Gastrocnemius medialis (tissue), 4 donors: ENCODE data around the gene MAN2A1. TPM values are rescaled to one million over a fixed set of nuclear protein-coding genes. Genes with fewer than 3 reads are reported as not detected.

ENCODE experiments used
- ATAC-seq, 2 donors: fragments of 150-250 bp; one replicate each; pipeline ENCODE4 v1.9.1; 2016
- DNase-seq, 2 donors: peaks; one replicate each; pipeline ENCODE4 v3.0.0-alpha.2; 2019
- H3K27ac ChIP-seq, 4 donors: fragments of 200-600 bp; sonication (generic); 1 replicate in 1 of 4; 2 replicates in 3 of 4; pipeline ENCODE4 v1.5.1; 2016 to 2018; ENCODE audit warnings: mild to moderate bottlenecking in 2 of 4, moderate library complexity in 1 of 4
- H3K27me3 ChIP-seq, 3 donors: fragments of 200-600 bp; sonication (generic) in 2 of 3; 1 replicate in 1 of 3; 2 replicates in 2 of 3; pipeline versions ENCODE4 v1.5.1 to v1.6.0; 2016 to 2019; ENCODE audit warnings: mild to moderate bottlenecking in 1 of 3, moderate library complexity in 1 of 3
- H3K36me3 ChIP-seq, 2 donors: fragments of 200-600 bp; sonication (generic) in 1 of 2; one replicate each; pipeline ENCODE4 v1.5.1; 2017 to 2018
- H3K4me1 ChIP-seq, 2 donors: fragments of 200-600 bp; sonication (generic) in 1 of 2; one replicate each; pipeline ENCODE4 v1.5.1; 2016 to 2017; ENCODE audit warnings: mild to moderate bottlenecking in 2 of 2
- H3K4me3 ChIP-seq, 4 donors: fragments of 200-600 bp; sonication (generic) in 3 of 4; 1 replicate in 1 of 4; 2 replicates in 3 of 4; pipeline ENCODE4 v1.5.1; 2016 to 2019; ENCODE audit warnings: mild to moderate bottlenecking in 2 of 4
- H3K9me3 ChIP-seq, 3 donors: fragments of 200-600 bp; sonication (generic) in 2 of 3; 1 replicate in 1 of 3; 2 replicates in 2 of 3; pipeline ENCODE4 v1.5.1; 2016 to 2019
- CTCF ChIP-seq, 5 experiments: fragments of 450-650 bp in 3 of 5; fragments of 200-600 bp in 2 of 5; sonication (generic) in 2 of 5; IDR thresholded peaks in 4 of 5; conservative IDR thresholded peaks in 1 of 5; 1 replicate in 4 of 5; 2 replicates in 1 of 5; pipeline ENCODE4 v1.5.1; 2016 to 2019; ENCODE audit warnings: antibody characterized with exemption in 5 of 5, mild to moderate bottlenecking in 3 of 5, moderate library complexity in 3 of 5
- POLR2A ChIP-seq, 2 donors: fragments of 450-650 bp; IDR thresholded peaks; one replicate each; pipeline ENCODE4 v1.6.1; 2017; ENCODE audit warnings: antibody characterized with exemption in 2 of 2, mild to moderate bottlenecking in 2 of 2, moderate library complexity in 2 of 2
- in situ Hi-C, 4 donors: fragments of 200-750 bp; cut with MboI; loops; one replicate each; pipeline versions ENCODE4 v1.15.0 to v1.8.0; 2017; ENCODE audit warnings: low sequenced_read_pairs in 4 of 4
- intact Hi-C: fragments of 100-400 bp; cut with DNase I; formaldehyde crosslinking; loops from one replicate; pipeline ENCODE4 v1.15.1; 2023; ENCODE audit warnings: low total_unique reads
- total RNA-seq, 4 donors: library from RNA; depleted of rRNA; stranded (reverse); fragments of >200 nt; gene quantifications; one replicate each; pipeline versions ENCODE4 v1.1.0 to v1.2.3, GENCODE V29; 2016

The MAN2A1 gene
- total RNA-seq, 4 donors from 2014 or later = 15.0 to 28.6 (median 19.8) TPM

GRCh38 chr5:109653561-109654239 lies 36.0 kb upstream of the MAN2A1 start:
- no peak for TF ChIP-seq POLR2A (IDR thresholded peaks at IDR 0.05)
- TF ChIP-seq CTCF (IDR thresholded peaks at IDR 0.05 in 4 of 5, conservative IDR thresholded peaks at IDR 0.05 in 1 of 5) = no peak
- H3K36me3 ChIP-seq = no peaks in the 10 kb centered on the region
- intact Hi-C loops = no loop called here
- H3K27me3 ChIP-seq = no peaks in the 10 kb centered on the region
- no peak overlapping the region for H3K27ac ChIP-seq
- no peaks in the 10 kb centered on the region for H3K9me3 ChIP-seq
- H3K4me3 ChIP-seq = no peak overlapping the region
- H3K4me1 ChIP-seq = no peaks in the 10 kb centered on the region
- ATAC-seq (no peak), DNase-seq (no peak)
- in situ Hi-C loops = no loop called here

- H3K4me3 ChIP-seq = no peak overlapping the region
- H3K36me3 ChIP-seq = no peaks in the 10 kb centered on the region
- no peaks in the 10 kb centered on the region for H3K4me1 ChIP-seq
- no peak for DNase-seq
- intact Hi-C loops = no loop called here
- no peak for ATAC-seq
- H3K27me3 ChIP-seq = no peaks in the 10 kb centered on the region
- H3K9me3 ChIP-seq = no peaks in the 10 kb centered on the region
- no peak for TF ChIP-seq CTCF (IDR thresholded peaks at IDR 0.05 in 4 of 5, conservative IDR thresholded peaks at IDR 0.05 in 1 of 5)
- TF ChIP-seq POLR2A (IDR thresholded peaks at IDR 0.05) = no peak
- in situ Hi-C loops = no loop called here
- no peak overlapping the region for H3K27ac ChIP-seq
These were observed 35.3 kb upstream of the MAN2A1 start for GRCh38 chr5:109654455-109654854.

GRCh38 chr5:109655841-109656240 lies 33.9 kb upstream of the MAN2A1 start:
- TF ChIP-seq POLR2A (IDR thresholded peaks at IDR 0.05) (no peak), CTCF (IDR thresholded peaks at IDR 0.05 in 4 of 5, conservative IDR thresholded peaks at IDR 0.05 in 1 of 5) (no peak)
- no peaks in the 10 kb centered on the region for H3K27me3 ChIP-seq
- in situ Hi-C loops (no loop called here), intact Hi-C loops (no loop called here)
- ATAC-seq = no peak
- no peaks in the 10 kb centered on the region for H3K36me3 ChIP-seq
- no peak for DNase-seq
- H3K4me3 ChIP-seq = no peak overlapping the region
- H3K27ac ChIP-seq = no peak overlapping the region
- no peaks in the 10 kb centered on the region for H3K4me1 ChIP-seq
- no peaks in the 10 kb centered on the region for H3K9me3 ChIP-seq

- in situ Hi-C loops (no loop called here), intact Hi-C loops (no loop called here)
- Histone ChIP-seq H3K4me1 (no peaks in the 10 kb centered on the region), H3K9me3 (no peaks in the 10 kb centered on the region), H3K4me3 (no peak overlapping the region), H3K27ac (no peak overlapping the region), H3K27me3 (no peaks in the 10 kb centered on the region), H3K36me3 (no peaks in the 10 kb centered on the region)
- DNase-seq = peak; percentile 30 to 40
- peak in 1 of 2 donors; percentile 44 for ATAC-seq
- no peak for TF ChIP-seq CTCF (IDR thresholded peaks at IDR 0.05 in 4 of 5, conservative IDR thresholded peaks at IDR 0.05 in 1 of 5)
- TF ChIP-seq POLR2A (IDR thresholded peaks at IDR 0.05) = no peak
These were observed 32.9 kb upstream of the MAN2A1 start for GRCh38 chr5:109656829-109657228.

- Histone ChIP-seq H3K27me3 (no peaks in the 10 kb centered on the region), H3K4me1 (no peaks in the 10 kb centered on the region), H3K4me3 (no peak overlapping the region), H3K9me3 (no peaks in the 10 kb centered on the region), H3K36me3 (no peaks in the 10 kb centered on the region), H3K27ac (no peak overlapping the region)
- in situ Hi-C loops (no loop called here), intact Hi-C loops (no loop called here)
- DNase-seq (no peak), ATAC-seq (no peak)
- TF ChIP-seq POLR2A (IDR thresholded peaks at IDR 0.05) (no peak), CTCF (IDR thresholded peaks at IDR 0.05 in 4 of 5, conservative IDR thresholded peaks at IDR 0.05 in 1 of 5) (no peak)
These were observed 29.8 kb upstream of the MAN2A1 start for GRCh38 chr5:109659901-109660300.
